ENCODE data around the gene TBC1D5.
A peak's percentile ranks its signal among the peaks of the same experiment; 100 is the strongest.
"Not testable (repeated sequence)": the region's sequence is repeated elsewhere in the genome, so short reads cannot be mapped to it uniquely, and the experiment has no call there.

The TBC1D5 gene

GRCh38 chr3:17742102-17742879 is at the start of gene TBC1D5:
Gene TBC1D5 (minus strand): TSS chr3:17742631. CDS start chr3:17508570, 234,061 bp downstream.
- TF ChIP-seq CTCF (IDR thresholded peaks at IDR 0.05; ENCODE audit: insufficient read depth, low read depth, low read length, missing control alignments), result no peak
- peak; percentile 99 for DNase-seq (ENCODE audit: low read depth)
- peak within 1 kb of the TSS; percentile 99 for H3K4me3 ChIP-seq (ENCODE audit: low read depth, low read length)

- no peak overlapping the region for H3K4me3 ChIP-seq (ENCODE audit: low read depth, low read length)
- TF ChIP-seq CTCF (IDR thresholded peaks at IDR 0.05; ENCODE audit: insufficient read depth, low read depth, low read length, missing control alignments), result no peak
- no peak for DNase-seq (ENCODE audit: low read depth)
Measured at GRCh38 chr3:17783426-17783825, 41.0 kb upstream of the TBC1D5 start.

GRCh38 chr3:17782751-17783150 is 40.3 kb upstream of the TBC1D5 start:
- DNase-seq (ENCODE audit: low read depth), result peak; percentile 26
- H3K4me3 ChIP-seq (ENCODE audit: low read depth, low read length), result no peak overlapping the region
- TF ChIP-seq CTCF (IDR thresholded peaks at IDR 0.05; ENCODE audit: insufficient read depth, low read depth, low read length, missing control alignments), result no peak

GRCh38 chr3:17780369-17780768 is 37.9 kb upstream of the TBC1D5 start:
- not testable (repeated sequence) for DNase-seq (ENCODE audit: low read depth); H3K4me3 ChIP-seq (ENCODE audit: low read depth, low read length)

GRCh38 chr3:17779304-17780250 is 37.1 kb upstream of the TBC1D5 start:
- not testable (repeated sequence) for H3K4me3 ChIP-seq (ENCODE audit: low read depth, low read length); DNase-seq (ENCODE audit: low read depth)

GRCh38 chr3:17777326-17777725 is 34.9 kb upstream of the TBC1D5 start:
- H3K4me3 ChIP-seq (ENCODE audit: low read depth, low read length); DNase-seq (ENCODE audit: low read depth): not testable (repeated sequence)

GRCh38 chr3:17775073-17775472 is 32.6 kb upstream of the TBC1D5 start:
- no peak for DNase-seq (ENCODE audit: low read depth)
- TF ChIP-seq CTCF (IDR thresholded peaks at IDR 0.05; ENCODE audit: insufficient read depth, low read depth, low read length, missing control alignments), result no peak

GRCh38 chr3:17774180-17774910 is 31.9 kb upstream of the TBC1D5 start:
- H3K4me3 ChIP-seq (ENCODE audit: low read depth, low read length); DNase-seq (ENCODE audit: low read depth): not testable (repeated sequence)

More at GRCh38 chr3:17775073-17775472, 32.6 kb upstream of the TBC1D5 start:
- H3K4me3 ChIP-seq (ENCODE audit: low read depth, low read length), result no peak overlapping the region

Data from GM12865 (cell line).